Osteoblast (primary cell): ENCODE measurements around the gene MAPK10. TPM values are rescaled to one million over a fixed set of nuclear protein-coding genes. Genes with fewer than 3 reads are reported as not detected.

ENCODE experiments used
- DNase-seq: peaks from one replicate; pipeline ENCODE4 v3.0.0; 2011; ENCODE audit warnings: low spot score, mixed read lengths; ENCODE audit not compliant: insufficient read length; ENCODE audit errors: missing footprints
- H2AFZ ChIP-seq: 2 replicates; pipeline ENCODE4 v1.6.0; 2011; ENCODE audit warnings: mild to moderate bottlenecking, low read length
- H3K27ac ChIP-seq: 2 replicates; pipeline ENCODE4 v1.5.1; 2011; ENCODE audit warnings: mild to moderate bottlenecking, low read depth, low read length, moderate library complexity
- H3K27me3 ChIP-seq: 2 replicates; pipeline ENCODE4 v1.6.0; 2012; ENCODE audit warnings: mild to moderate bottlenecking, control low read depth, inconsistent platforms, low read length, moderate library complexity; ENCODE audit not compliant: insufficient read depth
- H3K36me3 ChIP-seq: 2 replicates; pipeline ENCODE4 v1.5.1; 2011; ENCODE audit warnings: mild to moderate bottlenecking, low read length, control low read depth, moderate library complexity; ENCODE audit not compliant: insufficient read depth
- H3K4me1 ChIP-seq: 2 replicates; pipeline ENCODE4 v1.5.1; 2011; ENCODE audit warnings: mild to moderate bottlenecking, low read length, control low read depth, moderate library complexity; ENCODE audit not compliant: insufficient read depth
- H3K4me2 ChIP-seq: 2 replicates; pipeline ENCODE4 v1.6.0; 2011; ENCODE audit warnings: mild to moderate bottlenecking, low read length; ENCODE audit not compliant: insufficient read depth
- H3K4me3 ChIP-seq: fragments of 200-600 bp; sonication (generic); 3 replicates; pipeline ENCODE4 v1.5.1; 2012; ENCODE audit warnings: mild to moderate bottlenecking, low read length, inconsistent platforms; ENCODE audit not compliant: insufficient read depth
- H3K79me2 ChIP-seq: 2 replicates; pipeline ENCODE4 v1.6.0; 2012; ENCODE audit warnings: mild to moderate bottlenecking, low read length, control low read depth, inconsistent platforms; ENCODE audit not compliant: insufficient read depth
- H3K9me3 ChIP-seq: 2 replicates; pipeline ENCODE4 v1.5.1; 2011; ENCODE audit warnings: low read depth, low read length, control low read depth
- H4K20me1 ChIP-seq: 2 replicates; pipeline ENCODE4 v1.6.0; 2012; ENCODE audit warnings: mild to moderate bottlenecking, low read length, control low read depth; ENCODE audit not compliant: insufficient read depth
- CTCF ChIP-seq: IDR thresholded peaks from 2 replicates; pipeline ENCODE4 v1.5.1; 2011; ENCODE audit warnings: mild to moderate bottlenecking, low read depth, low read length, moderate library complexity; ENCODE audit errors: extremely low read depth
- total RNA-seq: library from RNA; depleted of rRNA; stranded (reverse); fragments of >200 nt; gene quantifications from 2 replicates; pipeline ENCODE4 v1.2.3, GENCODE V29; 2012

The MAPK10 gene
- total RNA-seq, 1 donor, result 13.0 TPM

DNA sequence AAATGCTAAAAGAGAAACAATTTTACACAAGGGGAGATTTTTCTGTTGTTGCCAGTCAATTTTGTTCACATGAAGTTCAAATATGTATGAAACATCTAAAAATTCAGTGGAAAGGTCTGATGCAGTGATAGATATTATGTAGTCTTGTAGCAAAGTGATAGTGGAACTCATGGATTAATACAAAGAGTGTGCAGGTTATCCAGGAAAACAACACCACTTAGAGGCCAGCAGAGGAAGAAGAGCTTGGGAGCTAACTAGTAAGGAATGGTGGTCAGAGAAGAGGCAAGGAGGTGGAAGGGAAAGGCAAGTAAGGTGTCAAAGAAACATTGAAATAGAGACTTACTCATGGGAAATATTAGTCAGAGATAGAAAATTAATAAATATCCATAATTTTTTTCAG, 395.6 kb downstream of the MAPK10 start:
- no peak for DNase-seq
- no peak overlapping the region for H2AFZ ChIP-seq
- no peaks in the 10 kb centered on the region for H3K36me3 ChIP-seq
- H3K9me3 ChIP-seq, result no peaks in the 10 kb centered on the region
- no peak overlapping the region for H3K4me3 ChIP-seq
- TF ChIP-seq CTCF, result peak; percentile 32
- peaks cover 26% of the 10 kb centered on the region for H3K4me1 ChIP-seq
- H3K79me2 ChIP-seq, result no peaks in the 10 kb centered on the region
- no peak overlapping the region for H3K27ac ChIP-seq
- no peaks in the 10 kb centered on the region for H3K27me3 ChIP-seq
- H3K4me2 ChIP-seq, result no peak overlapping the region
- H4K20me1 ChIP-seq, result no peaks in the 10 kb centered on the region

DNA sequence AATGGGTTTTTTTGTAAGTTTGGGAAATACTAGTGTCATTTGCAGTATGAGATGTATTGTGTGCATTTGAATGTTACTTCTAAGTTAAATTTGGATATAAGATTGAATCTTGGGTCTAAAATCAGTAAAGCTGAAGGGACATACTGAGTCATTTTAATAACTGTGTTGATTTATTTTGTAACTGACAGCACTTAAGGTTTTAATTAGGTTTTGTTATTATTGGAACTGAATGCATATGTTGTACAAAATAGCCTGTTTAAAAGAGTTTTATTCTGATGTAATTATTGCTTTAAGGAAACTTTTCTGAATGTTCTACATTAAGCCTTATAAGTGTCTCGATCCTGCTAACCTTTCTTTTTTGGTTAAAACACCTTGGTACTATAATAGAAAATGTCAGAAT, 396.6 kb downstream of the MAPK10 start:
- Histone ChIP-seq H3K79me2 (peaks cover 3% of the 10 kb centered on the region), H3K9me3 (no peaks in the 10 kb centered on the region), H3K27ac (no peak overlapping the region), H3K4me1 (peaks cover 15% of the 10 kb centered on the region), H4K20me1 (no peaks in the 10 kb centered on the region), H3K4me3 (no peak overlapping the region), H3K4me2 (no peak overlapping the region), H3K36me3 (no peaks in the 10 kb centered on the region), H3K27me3 (no peaks in the 10 kb centered on the region), H2AFZ (no peak overlapping the region)
- no peak for DNase-seq
- no peak for TF ChIP-seq CTCF

GRCh38 chr4:85961887-85962286, 398.0 kb downstream of the MAPK10 start:
- DNase-seq, result no peak
- Histone ChIP-seq H3K9me3 (no peaks in the 10 kb centered on the region), H4K20me1 (no peaks in the 10 kb centered on the region), H3K4me2 (no peak overlapping the region), H3K27ac (no peak overlapping the region), H2AFZ (no peak overlapping the region), H3K79me2 (peaks cover 5% of the 10 kb centered on the region), H3K4me3 (no peak overlapping the region), H3K27me3 (no peaks in the 10 kb centered on the region), H3K36me3 (no peaks in the 10 kb centered on the region), H3K4me1 (peaks cover 6% of the 10 kb centered on the region)
- no peak for TF ChIP-seq CTCF

DNA sequence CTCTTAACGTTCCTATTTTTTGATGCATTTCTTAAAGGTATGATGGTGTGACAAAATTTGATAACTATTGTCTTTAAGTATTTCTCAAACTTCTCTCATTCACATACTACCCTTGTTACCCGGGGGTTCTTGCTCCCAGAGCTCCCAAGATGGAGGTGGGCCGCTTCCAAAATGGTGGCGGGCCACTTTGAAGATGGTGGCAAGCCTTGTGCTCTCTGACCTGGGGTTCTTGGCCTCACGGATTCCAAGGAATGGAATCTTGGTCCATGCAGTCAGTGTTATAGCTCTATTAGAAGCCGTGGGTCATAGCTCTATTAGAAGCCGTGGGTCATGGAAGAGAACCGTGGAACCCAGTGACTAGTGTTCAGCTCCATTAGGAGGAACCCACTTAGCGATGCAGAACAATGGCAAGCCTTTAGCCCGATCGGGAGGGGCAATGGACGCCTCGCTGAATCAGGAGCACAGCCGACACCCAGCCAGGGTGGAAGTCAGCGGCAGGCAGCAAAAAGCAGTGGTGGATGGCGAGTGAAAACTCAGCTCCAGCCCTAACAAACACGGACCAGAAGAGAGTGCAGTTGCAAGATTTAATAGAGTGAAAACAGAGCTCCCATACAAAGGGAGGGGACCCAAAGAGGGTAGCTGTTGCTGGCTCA, 403.4 kb downstream of the MAPK10 start:
- Histone ChIP-seq H3K27ac (no peak overlapping the region), H3K9me3 (no peaks in the 10 kb centered on the region), H4K20me1 (no peaks in the 10 kb centered on the region), H3K4me2 (no peak overlapping the region), H3K79me2 (peaks cover 8% of the 10 kb centered on the region), H2AFZ (no peak overlapping the region), H3K4me1 (peaks cover 21% of the 10 kb centered on the region), H3K36me3 (no peaks in the 10 kb centered on the region), H3K4me3 (no peak overlapping the region), H3K27me3 (no peaks in the 10 kb centered on the region)
- no peak for TF ChIP-seq CTCF
- no peak for DNase-seq
